HG02970 (cell line): ENCODE measurements around the gene MIAT.

Experiments
- ATAC-seq: cut with Tn5 transposase; IDR thresholded peaks from one replicate; pipeline ENCODE4 v1.9.1; 2021; ENCODE audit warnings: mild to moderate bottlenecking, moderate library complexity, moderate number of reproducible peaks; ENCODE audit not compliant: unreplicated experiment, low FRiP score

MIAT gene

DNA sequence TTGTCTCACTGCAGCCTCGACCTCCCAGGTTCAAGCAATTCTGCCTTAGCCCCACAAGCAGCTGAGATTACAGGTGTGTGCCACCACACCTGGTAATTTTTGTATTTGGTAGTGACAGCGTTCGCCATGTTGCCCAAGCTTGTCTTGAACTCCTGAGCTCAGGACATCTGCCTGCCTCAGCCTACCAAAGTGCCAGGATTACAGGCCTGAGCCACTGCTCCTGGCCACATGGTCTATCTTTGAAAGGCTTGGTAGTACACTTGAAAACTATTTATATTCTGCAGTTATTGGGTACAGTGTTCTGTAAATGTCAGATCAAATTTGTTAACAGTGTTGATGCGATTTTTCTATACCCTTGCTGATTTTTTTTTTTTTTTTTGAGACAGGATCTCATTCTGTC lies 26.1 kb upstream of the MIAT start:
- no peak for ATAC-seq

GRCh38 chr22:26632422-26633155 lies 24.8 kb upstream of the MIAT start:
- ATAC-seq: no peak

DNA sequence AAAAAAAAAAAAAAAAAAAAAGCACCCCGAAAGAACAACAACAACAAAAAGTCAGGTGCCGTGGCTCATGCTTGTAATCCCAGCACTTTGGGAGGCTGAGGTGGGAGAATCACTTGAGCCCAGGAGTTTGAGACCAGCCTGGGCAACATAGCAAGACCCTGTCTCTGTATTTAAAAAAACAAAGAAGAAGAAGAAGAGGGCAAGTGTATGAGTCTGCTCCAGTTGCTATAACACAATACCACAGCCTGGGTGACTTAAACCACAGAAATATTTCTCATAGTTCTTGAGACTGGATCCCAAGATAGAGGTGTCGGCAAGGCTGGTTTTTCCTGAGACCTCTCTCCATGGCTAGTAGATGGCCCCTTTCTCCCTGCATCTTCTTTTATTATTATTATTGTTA lies 23.2 kb upstream of the MIAT start:
- ATAC-seq: no peak

GRCh38 chr22:26635117-26635516 lies 22.3 kb upstream of the MIAT start:
- no peak for ATAC-seq

DNA sequence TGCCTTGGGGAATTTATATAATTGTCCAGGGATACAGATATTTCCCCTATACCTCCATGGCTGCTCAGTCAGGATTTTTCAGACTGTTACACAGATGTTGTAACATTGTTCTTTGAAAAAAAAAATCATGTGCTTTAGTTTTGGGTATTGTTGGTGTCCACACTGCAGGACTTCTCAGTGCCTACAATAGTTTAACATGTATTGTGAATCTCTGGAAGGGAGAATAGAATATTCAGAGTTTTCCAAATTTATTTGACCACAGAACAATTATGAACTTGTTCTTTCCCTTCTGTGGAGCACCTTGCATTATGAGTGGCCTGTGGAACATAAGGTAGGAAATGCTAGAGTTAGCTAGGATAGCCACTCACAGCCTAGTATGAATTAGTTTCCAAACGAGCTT lies 21.1 kb upstream of the MIAT start:
- no peak for ATAC-seq

- ATAC-seq: no peak
These were observed 14.6 kb upstream of the MIAT start for GRCh38 chr22:26642465-26643417.

- no peak for ATAC-seq
These were observed 13.8 kb upstream of the MIAT start for GRCh38 chr22:26643418-26644100.

DNA sequence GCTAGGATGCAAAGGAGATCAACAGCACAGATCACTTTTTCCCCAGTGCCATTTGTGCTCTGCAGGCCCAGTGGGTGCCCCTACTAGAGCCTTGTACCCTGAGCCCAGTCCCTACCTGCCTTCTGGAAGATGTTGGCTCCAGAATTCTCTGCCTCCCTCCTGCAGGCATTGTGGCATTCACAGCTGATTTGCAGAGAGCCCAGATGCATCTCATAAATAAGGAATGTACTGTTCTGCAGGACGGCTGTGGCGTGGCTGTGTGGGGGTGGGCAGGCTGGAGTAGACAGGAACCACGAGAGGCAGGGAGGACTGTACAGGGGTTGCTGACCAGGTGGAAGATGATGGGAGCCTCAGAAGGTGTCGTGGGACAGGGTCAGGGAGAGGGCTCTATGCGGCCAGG lies 11.2 kb upstream of the MIAT start:
- no peak for ATAC-seq

DNA sequence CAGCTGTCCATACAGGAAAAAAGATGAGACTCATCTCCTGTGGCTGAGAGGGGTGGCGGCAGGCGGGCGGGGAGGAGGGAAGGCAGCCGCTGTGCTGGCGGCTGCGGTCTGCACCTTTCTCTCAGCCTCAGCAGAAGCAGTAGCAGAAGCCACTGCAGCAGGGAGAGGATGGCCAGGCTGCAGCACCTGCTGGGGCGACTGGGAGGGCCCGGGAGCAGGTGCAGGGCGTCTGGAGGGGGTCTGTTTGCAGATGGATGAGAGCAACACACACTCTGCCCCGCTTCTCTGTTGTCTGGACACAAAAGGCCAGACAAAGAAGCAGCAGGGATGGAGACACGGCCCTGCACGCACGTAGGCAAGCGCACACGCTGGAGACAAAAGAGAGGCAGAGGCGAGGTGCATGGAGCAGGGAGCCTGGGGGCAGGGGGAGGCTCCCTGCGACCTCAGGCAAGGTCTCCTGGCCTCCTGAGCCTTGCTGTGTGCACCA lies 9.3 kb upstream of the MIAT start:
- no peak for ATAC-seq

DNA sequence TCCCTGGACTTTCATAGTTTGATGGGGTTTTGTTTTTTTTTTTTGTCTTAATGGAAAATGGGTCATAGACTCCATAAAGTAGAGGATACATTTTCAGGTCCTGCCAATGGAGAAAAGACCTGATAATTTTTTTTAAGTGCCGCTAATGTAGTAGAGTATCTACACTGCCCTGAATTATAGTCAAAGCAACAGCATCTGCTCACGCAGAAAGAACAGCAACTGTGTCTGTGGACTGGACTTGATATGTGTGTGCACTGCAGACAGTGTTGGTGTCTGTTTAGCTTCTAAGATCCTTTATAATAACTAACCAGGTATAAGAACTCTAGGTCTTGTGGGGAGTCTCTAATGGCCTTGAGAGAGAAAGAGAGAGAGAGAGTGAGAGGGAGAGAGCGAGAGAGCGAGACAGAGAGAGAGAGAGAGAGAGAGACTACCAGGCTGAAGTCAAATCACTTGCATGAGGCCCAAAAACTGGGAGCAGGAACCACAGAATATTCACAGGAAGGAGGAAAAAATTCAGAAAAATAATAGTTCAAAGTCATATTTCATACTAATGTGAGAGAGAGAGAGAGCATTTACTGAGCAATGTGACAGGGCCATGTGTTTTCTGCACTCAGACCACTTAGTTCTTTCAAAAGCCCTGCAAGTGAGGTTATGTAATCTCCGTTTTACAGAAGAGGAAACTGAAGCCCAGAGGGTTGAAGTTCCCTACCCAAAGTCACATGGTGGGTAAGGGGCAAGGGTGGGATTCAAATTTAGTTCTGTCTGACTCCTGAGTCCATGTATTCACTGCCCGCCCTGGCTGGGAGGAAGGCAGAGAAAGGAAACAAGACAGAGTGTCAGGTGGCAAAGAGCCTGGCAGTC lies 8.6 kb upstream of the MIAT start:
- no peak for ATAC-seq

DNA sequence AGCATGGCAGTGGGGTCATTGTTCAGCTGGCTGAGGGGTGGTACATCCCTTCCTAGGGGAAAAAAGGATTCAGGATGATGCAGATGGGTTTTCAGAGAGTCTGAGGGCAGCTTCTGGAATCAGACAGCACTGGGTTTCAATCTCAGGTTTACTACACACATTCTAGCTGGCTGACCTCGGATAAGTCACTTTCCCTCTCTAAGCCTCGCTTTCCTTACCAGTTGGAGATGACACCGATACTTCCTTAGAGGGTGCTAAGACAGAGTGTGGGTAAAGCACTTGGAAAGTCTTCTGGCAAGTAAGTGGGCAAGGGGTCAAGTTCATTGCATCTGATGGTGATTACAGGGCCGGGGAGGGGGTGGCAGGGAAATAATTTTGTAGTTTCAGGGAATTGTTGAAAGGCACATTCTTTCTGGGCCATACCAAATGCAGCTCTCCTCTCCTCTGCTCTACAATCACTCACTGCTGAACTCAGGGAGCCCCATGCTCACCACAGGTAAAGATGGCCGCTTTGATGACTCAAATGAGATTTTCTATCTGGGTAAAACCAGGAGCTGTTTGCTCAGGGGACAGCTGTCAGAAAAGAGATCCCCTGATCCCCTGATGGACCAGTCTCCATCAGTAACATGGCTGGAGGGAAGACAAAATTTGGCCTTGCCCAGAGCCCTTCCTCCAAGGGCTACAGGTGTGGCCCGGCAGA lies 6.5 kb upstream of the MIAT start:
- ATAC-seq: no peak

DNA sequence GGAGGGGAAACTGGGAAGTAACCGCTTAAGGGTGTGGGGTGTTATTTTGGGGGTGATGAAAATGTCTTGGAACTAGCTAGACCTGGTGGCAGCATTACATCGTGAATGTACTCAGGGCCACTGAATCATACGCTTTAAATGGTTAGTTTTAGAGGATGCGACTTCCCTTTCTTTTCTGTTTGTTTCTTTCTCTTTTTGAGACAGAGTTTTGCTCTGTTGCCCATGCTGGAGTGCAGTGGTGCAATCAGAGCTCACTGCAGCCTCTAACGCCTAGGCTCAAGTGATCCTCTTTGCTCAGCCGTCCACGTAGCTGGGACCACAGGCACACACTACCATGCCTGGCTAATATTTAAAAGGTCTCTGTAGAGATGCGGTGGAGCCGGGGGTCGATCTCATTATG lies 5.6 kb upstream of the MIAT start:
- ATAC-seq: no peak

DNA sequence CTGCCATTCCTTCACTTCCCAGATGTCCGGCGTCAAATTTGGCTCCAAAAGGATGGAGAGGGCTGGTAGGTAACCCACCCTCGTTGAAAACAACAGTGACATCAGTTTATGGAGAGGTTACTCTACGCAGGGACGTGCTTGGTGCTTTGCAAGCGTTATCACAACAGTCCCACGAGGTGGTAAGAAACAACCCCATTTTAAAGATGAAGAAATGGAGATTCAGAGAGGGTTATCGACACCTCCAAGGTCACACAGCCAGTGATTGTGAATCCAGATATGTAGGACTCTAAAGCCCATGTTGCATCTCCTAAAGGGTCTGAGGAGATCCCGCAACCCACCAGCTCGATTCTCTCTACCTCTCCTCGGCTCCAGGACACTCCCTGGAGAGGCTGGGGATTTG lies 773 bp downstream of the MIAT start:
- ATAC-seq: no peak

GRCh38 chr22:26658671-26659478 lies 1.5 kb downstream of the MIAT start:
- ATAC-seq: no peak

DNA sequence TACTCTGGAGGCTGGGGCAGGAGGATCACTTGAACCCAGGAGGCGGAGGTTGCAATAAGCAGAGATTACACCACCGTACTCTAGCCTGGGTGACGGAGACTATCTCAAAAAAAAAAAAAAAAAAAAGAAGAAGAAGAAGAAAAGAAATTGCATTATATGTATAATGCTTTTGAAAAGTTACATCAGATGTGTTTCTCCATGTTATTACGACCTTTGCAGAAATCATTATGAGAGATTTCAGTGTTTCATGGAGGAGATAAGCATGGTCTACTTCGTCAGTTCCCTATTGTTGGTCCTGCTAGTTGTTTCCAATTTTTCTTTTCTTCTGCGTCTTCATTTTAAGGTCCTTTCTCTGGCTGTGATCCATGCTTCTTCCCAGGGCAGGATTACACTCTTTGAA lies 3.0 kb downstream of the MIAT start:
- ATAC-seq: no peak

DNA sequence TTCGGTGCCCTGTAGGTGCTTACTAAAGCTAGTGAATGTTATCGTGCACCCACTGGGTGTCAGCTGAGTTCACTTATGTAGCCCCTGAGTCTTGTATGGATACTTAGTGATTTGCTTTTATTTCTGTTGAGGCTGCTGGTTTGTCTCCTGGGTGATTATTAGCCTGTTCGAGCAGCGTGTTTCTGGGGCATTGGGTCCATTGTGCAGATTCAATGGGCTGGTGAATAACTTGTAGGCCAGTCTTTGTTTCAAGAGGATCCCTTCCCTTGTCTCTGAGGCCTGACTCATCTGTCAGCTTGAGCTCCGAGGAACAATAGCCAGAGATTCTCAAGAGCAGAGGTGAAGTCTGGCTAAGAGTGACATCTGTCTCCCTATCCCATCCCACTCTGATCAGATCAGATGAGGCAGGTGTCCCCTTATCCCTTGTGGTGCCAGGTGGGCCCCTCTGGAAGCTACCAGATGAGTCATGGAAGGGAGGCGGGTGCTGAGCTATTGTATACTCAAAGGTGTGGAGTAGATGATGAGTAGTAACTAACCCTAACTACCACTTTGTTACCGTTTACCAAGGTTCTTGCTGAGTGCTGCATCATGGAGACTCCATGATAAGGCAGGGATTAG lies 3.7 kb downstream of the MIAT start:
- no peak for ATAC-seq

DNA sequence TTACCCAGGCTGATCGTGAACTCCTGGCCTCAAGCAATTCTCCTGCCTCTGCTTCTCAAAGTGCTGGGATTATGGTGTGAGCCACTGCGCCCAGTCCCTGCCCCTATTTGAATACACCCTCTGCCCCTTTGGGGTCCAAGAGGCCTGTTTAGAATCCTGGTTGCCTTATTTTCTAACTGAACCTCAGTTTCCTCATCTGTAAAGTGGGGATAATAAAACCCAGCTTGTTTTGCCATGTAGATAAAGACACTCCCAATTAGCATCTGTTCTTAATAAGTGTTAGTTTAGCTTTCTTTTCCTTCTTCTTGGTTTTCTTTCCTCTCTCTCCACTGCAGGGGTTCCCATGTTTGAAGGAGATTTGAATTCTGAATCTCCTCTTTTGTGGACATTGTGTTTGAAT lies 4.8 kb downstream of the MIAT start:
- ATAC-seq: no peak

- ATAC-seq: no peak
These were observed 6.1 kb downstream of the MIAT start for GRCh38 chr22:26663374-26663923.
